Hepatocyte (in vitro differentiated cells): ENCODE measurements around the gene KIAA1549. TPM values are rescaled to one million over a fixed set of nuclear protein-coding genes. Genes with fewer than 3 reads are reported as not detected.

ENCODE experiments used
- DNase-seq: peaks from one replicate; pipeline ENCODE4 v3.0.0-alpha.2; 2016; ENCODE audit warnings: low spot score
- H2AFZ ChIP-seq: fragments of 200-600 bp; sonication (generic); 2 replicates; pipeline ENCODE4 v1.6.0; 2016; ENCODE audit warnings: antibody characterized with exemption, mild to moderate bottlenecking
- H3K27ac ChIP-seq: fragments of 200-600 bp; sonication (generic); 2 replicates; pipeline ENCODE4 v1.5.1; 2016; ENCODE audit warnings: mild to moderate bottlenecking
- H3K27me3 ChIP-seq: fragments of 200-600 bp; sonication (generic); 2 replicates; pipeline ENCODE4 v1.6.1; 2016
- H3K36me3 ChIP-seq: fragments of 200-600 bp; sonication (generic); replicated peaks from 2 replicates; pipeline ENCODE4 v1.5.1; 2016; ENCODE audit warnings: low read depth; ENCODE audit not compliant: insufficient read depth
- H3K4me1 ChIP-seq: fragments of 200-600 bp; sonication (generic); 2 replicates; pipeline ENCODE4 v1.5.1; 2016; ENCODE audit warnings: mild to moderate bottlenecking, moderate library complexity; ENCODE audit not compliant: insufficient read depth
- H3K4me2 ChIP-seq: fragments of 200-600 bp; sonication (generic); 2 replicates; pipeline ENCODE4 v1.6.0; 2016
- H3K4me3 ChIP-seq: fragments of 200-600 bp; sonication (generic); 2 replicates; pipeline ENCODE4 v1.5.1; 2016; ENCODE audit warnings: mild to moderate bottlenecking
- H3K79me2 ChIP-seq: fragments of 200-600 bp; sonication (generic); 2 replicates; pipeline ENCODE4 v1.6.0; 2017; ENCODE audit warnings: mild to moderate bottlenecking
- H3K9me2 ChIP-seq: fragments of 200-600 bp; sonication (generic); replicated peaks from 2 replicates; pipeline ENCODE4 v1.6.0; 2017; ENCODE audit warnings: mild to moderate bottlenecking; ENCODE audit not compliant: insufficient read depth
- H3K9me3 ChIP-seq: fragments of 200-600 bp; sonication (generic); 2 replicates; pipeline ENCODE4 v1.5.1; 2016; ENCODE audit warnings: low read depth, mild to moderate bottlenecking
- H4K20me1 ChIP-seq: fragments of 200-600 bp; sonication (generic); 2 replicates; pipeline ENCODE4 v1.6.0; 2016; ENCODE audit warnings: mild to moderate bottlenecking; ENCODE audit not compliant: insufficient read depth, poor library complexity, severe bottlenecking
- CTCF ChIP-seq: fragments of 200-600 bp; sonication (generic); IDR thresholded peaks from 2 replicates; pipeline ENCODE4 v1.5.1; 2016; ENCODE audit warnings: antibody characterized with exemption, mild to moderate bottlenecking; ENCODE audit not compliant: poor library complexity
- EZH2 ChIP-seq: fragments of 200-600 bp; sonication (generic); IDR thresholded peaks from 2 replicates; pipeline ENCODE4 v1.6.1; 2016; ENCODE audit warnings: antibody characterized with exemption, mild to moderate bottlenecking, borderline replicate concordance
- EZH2phosphoT487 ChIP-seq: fragments of 200-600 bp; sonication (generic); IDR thresholded peaks from one replicate; pipeline ENCODE4 v1.6.1; 2018; ENCODE audit warnings: antibody characterized with exemption, mild to moderate bottlenecking, low read depth, moderate library complexity; ENCODE audit not compliant: unreplicated experiment, severe bottlenecking
- WGBS: methylation state at CpG from one replicate; pipeline ENCODE4 v1.1.6; 2016; ENCODE audit warnings: low lambda C conversion rate; ENCODE audit errors: missing lambda C conversion rate; 5-methylcytosine and 5-hydroxymethylcytosine counted together
- polyA plus RNA-seq: library from polyadenylated mRNA; unstranded; fragments of >200 nt; fragmentation: Nextera tagmentation; extraction: Ambion mirVana; gene quantifications from 2 replicates; pipeline ENCODE4 v1.2.1, GENCODE V29; 2016
- total RNA-seq: library from RNA; depleted of rRNA; stranded (reverse); fragments of >200 nt; gene quantifications from 2 replicates; pipeline ENCODE4 v1.2.3, GENCODE V29; 2014

The KIAA1549 gene
- total and polyA plus RNA-seq, 2 experiments from 2014 or later = 3.4 to 7.3 TPM

- no peak overlapping the region for H3K4me3 ChIP-seq
- H3K27ac ChIP-seq = no peak overlapping the region
- H3K36me3 ChIP-seq = no peaks in the 10 kb centered on the region
- no peaks in the 10 kb centered on the region for H4K20me1 ChIP-seq
- no peak for DNase-seq
- 85% methylated on average over 12 of the region's 12 CpGs for WGBS
- H3K9me2 ChIP-seq = no peaks in the 10 kb centered on the region
- no peak overlapping the region for H3K4me2 ChIP-seq
- no peaks in the 10 kb centered on the region for H3K27me3 ChIP-seq
- TF ChIP-seq EZH2phosphoT487 (no peak), EZH2 (no peak), CTCF (no peak)
- H3K9me3 ChIP-seq = no peaks in the 10 kb centered on the region
- H2AFZ ChIP-seq = no peak overlapping the region
- peaks cover 10% of the 10 kb centered on the region for H3K79me2 ChIP-seq
- H3K4me1 ChIP-seq = peaks cover 14% of the 10 kb centered on the region
Observed at GRCh38 chr7:138932870-138933269, 48.3 kb downstream of the KIAA1549 start.

- no peak for TF ChIP-seq EZH2phosphoT487
- TF ChIP-seq EZH2 = no peak
- TF ChIP-seq CTCF = no peak
- 97% methylated on average over 5 of the region's 5 CpGs for WGBS
- Histone ChIP-seq H3K27ac (no peak overlapping the region), H3K4me1 (peaks cover 14% of the 10 kb centered on the region), H3K36me3 (no peaks in the 10 kb centered on the region), H3K27me3 (no peaks in the 10 kb centered on the region), H3K9me3 (no peaks in the 10 kb centered on the region), H3K79me2 (peaks cover 9% of the 10 kb centered on the region), H4K20me1 (no peaks in the 10 kb centered on the region), H3K4me3 (no peak overlapping the region), H3K4me2 (no peak overlapping the region), H2AFZ (no peak overlapping the region), H3K9me2 (no peaks in the 10 kb centered on the region)
- no peak for DNase-seq
Observed at GRCh38 chr7:138932427-138932826, 48.8 kb downstream of the KIAA1549 start.

GRCh38 chr7:138929969-138930368 lies 51.2 kb downstream of the KIAA1549 start:
- DNase-seq = no peak

More at GRCh38 chr7:138929969-138930368, 51.2 kb downstream of the KIAA1549 start:
- 72% methylated on average over 1 of the region's 1 CpG for WGBS
- Histone ChIP-seq H3K9me3 (no peaks in the 10 kb centered on the region), H3K36me3 (no peaks in the 10 kb centered on the region), H2AFZ (no peak overlapping the region), H3K27me3 (no peaks in the 10 kb centered on the region), H3K4me2 (no peak overlapping the region), H3K4me3 (no peak overlapping the region), H3K9me2 (no peaks in the 10 kb centered on the region), H4K20me1 (no peaks in the 10 kb centered on the region), H3K4me1 (peaks cover 10% of the 10 kb centered on the region), H3K27ac (no peak overlapping the region), H3K79me2 (peaks cover 9% of the 10 kb centered on the region)
- TF ChIP-seq EZH2phosphoT487 = no peak
- no peak for TF ChIP-seq CTCF
- TF ChIP-seq EZH2 = no peak
